ENCODE data around the gene POLR1B. TPM values are rescaled to one million over a fixed set of nuclear protein-coding genes. Genes with fewer than 3 reads are reported as not detected.

POLR1B gene
- total RNA-seq, 1 experiment from 2014 or later: 31.7 TPM

GRCh38 chr2:112626604-112627059 lies 84.4 kb downstream of the POLR1B start:
- Histone ChIP-seq H3K36me3 (ENCODE audit: low read depth, low read length) (no peaks in the 10 kb centered on the region), H3K4me1 (ENCODE audit: insufficient read depth, low read length) (peaks cover 93% of the 10 kb centered on the region), H3K9ac (ENCODE audit: low read length) (peak overlapping the region; percentile 74), H3K79me2 (ENCODE audit: low read length) (peaks cover 9% of the 10 kb centered on the region; the same call in 1 of the 2 replicates), H2AFZ (ENCODE audit: low read length) (peak overlapping the region; percentile 37), H3K27ac (ENCODE audit: low read length) (peak overlapping the region; percentile 94), H3K9me3 (ENCODE audit: low read length) (no peaks in the 10 kb centered on the region), H3F3A (ENCODE audit: low read length, unreplicated experiment) (peaks cover 13% of the 10 kb centered on the region), H3K9me2 (replicated peaks; ENCODE audit: low read length) (no peaks in the 10 kb centered on the region), H3K27me3 (ENCODE audit: low read length) (no peaks in the 10 kb centered on the region), H3K4me2 (ENCODE audit: low read length) (peak overlapping the region; percentile 71), H4K20me1 (ENCODE audit: low read length) (no peaks in the 10 kb centered on the region), H3K4me3 (ENCODE audit: low read length) (peak overlapping the region; percentile 47; the same call in 1 of the 2 replicates)
- no TSS peak for BruUV-seq (replicated peaks)
- intact Hi-C loops (cut with micrococcal nuclease): loop anchor here (1.0 kb wide), 5 partner anchors 14 to 100 kb away; no protein-coding TSS in a partner anchor
- CTCF ChIA-PET: interaction anchor here (0.6 to 1.4 kb wide), 5 partner anchors 17 to 100 kb away, joined by 3 to 9 read pairs (median 4); partner anchors contain the start of gene SLC20A1
- ATAC-seq (peak; percentile 37), DNase-seq (peak; percentile 72)
- TF ChIP-seq EZH2phosphoT487 (IDR thresholded peaks at IDR 0.05; ENCODE audit: borderline replicate concordance, low read length): no peak
- TF ChIP-seq CTCF (conservative IDR thresholded peaks at IDR 0.05; ENCODE audit: low read depth, low read length): peak; percentile 95
- TF ChIP-seq EZH2 (IDR thresholded peaks at IDR 0.05; ENCODE audit: low read length, unreplicated experiment): no peak
- POLR2A ChIA-PET (ENCODE audit: unreplicated experiment): interaction anchor here (1.2 kb wide), 1 partner anchor 19 kb away, joined by 10 read pairs; the partner anchor contains the start of gene SLC20A1

Other genes starting within 250 kb of the POLR1B start
- 8.4 and 13.6 TPM in 2 replicates for gene RGPD8, start 108.8 kb upstream of the POLR1B start, total RNA-seq (2014; rRNA removed)
- 31.4 and 33.5 TPM in 2 replicates for gene TTL, start 60.3 kb upstream of the POLR1B start, total RNA-seq (2014; rRNA removed)
- gene CHCHD5, start 42.1 kb downstream of the POLR1B start, total RNA-seq (2014; rRNA removed): 25.4 and 27.9 TPM in 2 replicates
- gene SLC20A1, start 103.5 kb downstream of the POLR1B start, total RNA-seq (2014; rRNA removed): 209 and 257 TPM in 2 replicates
- 0.04 TPM in 1 of 2 replicates, not detected in the other for gene NT5DC4, start 178.6 kb downstream of the POLR1B start, total RNA-seq (2014; rRNA removed)
- 16.0 and 20.7 TPM in 2 replicates for gene CKAP2L, start 222.1 kb downstream of the POLR1B start, total RNA-seq (2014; rRNA removed)
- gene IL1A, start 242.0 kb downstream of the POLR1B start, total RNA-seq (2014; rRNA removed): 0.11 TPM in 1 of 2 replicates, not detected in the other